ENCODE results near the gene B4GALT5. TPM values are rescaled to one million over a fixed set of nuclear protein-coding genes. Genes with fewer than 3 reads are reported as not detected.

B4GALT5 gene
- polyA plus RNA-seq, 1 of the 3 experiments (the other 2 are of a cell fraction): 35.1 TPM

DNA sequence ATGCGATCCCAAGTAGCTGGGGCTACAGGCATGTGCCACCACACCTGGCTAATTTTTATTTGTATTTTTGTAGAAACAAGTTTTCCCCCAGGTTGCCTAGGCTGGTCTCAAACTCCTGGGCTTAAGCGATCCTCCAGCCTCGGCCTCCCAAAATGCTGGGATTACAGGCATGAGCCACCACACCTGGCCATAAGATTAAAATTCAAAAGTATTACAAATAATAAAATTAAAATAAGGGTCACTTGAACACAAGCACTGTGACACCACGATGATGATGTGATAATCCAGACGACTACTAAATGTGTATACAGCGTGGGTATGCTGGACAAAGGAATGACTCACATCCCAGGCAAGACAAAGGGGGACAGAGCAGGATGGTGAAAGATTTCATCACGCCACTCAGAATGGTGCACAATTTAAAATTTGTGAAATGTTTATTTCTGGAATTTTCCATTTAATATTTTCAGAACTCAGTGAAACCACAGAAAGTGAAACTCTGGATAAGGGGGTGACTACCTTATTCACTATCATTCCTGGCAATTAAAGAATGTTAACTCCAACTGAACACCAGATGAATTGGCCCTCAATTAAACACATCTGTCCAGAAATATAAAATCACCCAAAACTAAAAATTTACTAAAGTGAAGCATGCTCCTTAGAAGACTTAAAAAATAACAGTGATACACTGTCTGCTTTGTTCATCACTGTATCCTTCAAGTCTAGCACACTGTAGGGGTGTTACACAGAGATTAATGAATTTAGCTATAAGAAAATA lies 13.1 kb downstream of the B4GALT5 start (continued):
- TF ChIP-seq, protein P1, sequence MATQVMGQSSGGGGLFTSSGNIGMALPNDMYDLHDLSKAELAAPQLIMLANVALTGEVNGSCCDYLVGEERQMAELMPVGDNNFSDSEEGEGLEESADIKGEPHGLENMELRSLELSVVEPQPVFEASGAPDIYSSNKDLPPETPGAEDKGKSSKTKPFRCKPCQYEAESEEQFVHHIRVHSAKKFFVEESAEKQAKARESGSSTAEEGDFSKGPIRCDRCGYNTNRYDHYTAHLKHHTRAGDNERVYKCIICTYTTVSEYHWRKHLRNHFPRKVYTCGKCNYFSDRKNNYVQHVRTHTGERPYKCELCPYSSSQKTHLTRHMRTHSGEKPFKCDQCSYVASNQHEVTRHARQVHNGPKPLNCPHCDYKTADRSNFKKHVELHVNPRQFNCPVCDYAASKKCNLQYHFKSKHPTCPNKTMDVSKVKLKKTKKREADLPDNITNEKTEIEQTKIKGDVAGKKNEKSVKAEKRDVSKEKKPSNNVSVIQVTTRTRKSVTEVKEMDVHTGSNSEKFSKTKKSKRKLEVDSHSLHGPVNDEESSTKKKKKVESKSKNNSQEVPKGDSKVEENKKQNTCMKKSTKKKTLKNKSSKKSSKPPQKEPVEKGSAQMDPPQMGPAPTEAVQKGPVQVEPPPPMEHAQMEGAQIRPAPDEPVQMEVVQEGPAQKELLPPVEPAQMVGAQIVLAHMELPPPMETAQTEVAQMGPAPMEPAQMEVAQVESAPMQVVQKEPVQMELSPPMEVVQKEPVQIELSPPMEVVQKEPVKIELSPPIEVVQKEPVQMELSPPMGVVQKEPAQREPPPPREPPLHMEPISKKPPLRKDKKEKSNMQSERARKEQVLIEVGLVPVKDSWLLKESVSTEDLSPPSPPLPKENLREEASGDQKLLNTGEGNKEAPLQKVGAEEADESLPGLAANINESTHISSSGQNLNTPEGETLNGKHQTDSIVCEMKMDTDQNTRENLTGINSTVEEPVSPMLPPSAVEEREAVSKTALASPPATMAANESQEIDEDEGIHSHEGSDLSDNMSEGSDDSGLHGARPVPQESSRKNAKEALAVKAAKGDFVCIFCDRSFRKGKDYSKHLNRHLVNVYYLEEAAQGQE (IDR thresholded peaks at IDR 0.05; ENCODE audit: low read depth, low read length): no peak
- 0 out of 2 replicates have a peak, but pooled peaks have one; percentile 20 for TF ChIP-seq TEAD4 (IDR thresholded peaks at IDR 0.05; ENCODE audit: borderline replicate concordance, insufficient read depth)
- TF ChIP-seq NRF1 (IDR thresholded peaks at IDR 0.05; ENCODE audit: low read depth, low read length): no peak
- TF ChIP-seq EP300 (IDR thresholded peaks at IDR 0.05; ENCODE audit: borderline replicate concordance in 1 of 2, low read depth in 1 of 2, low read length in 1 of 2): no peak; a peak in 1 of 4 replicates
- no peak for TF ChIP-seq GABPA (IDR thresholded peaks at IDR 0.05; ENCODE audit: low read depth)
- TF ChIP-seq, protein P2, sequence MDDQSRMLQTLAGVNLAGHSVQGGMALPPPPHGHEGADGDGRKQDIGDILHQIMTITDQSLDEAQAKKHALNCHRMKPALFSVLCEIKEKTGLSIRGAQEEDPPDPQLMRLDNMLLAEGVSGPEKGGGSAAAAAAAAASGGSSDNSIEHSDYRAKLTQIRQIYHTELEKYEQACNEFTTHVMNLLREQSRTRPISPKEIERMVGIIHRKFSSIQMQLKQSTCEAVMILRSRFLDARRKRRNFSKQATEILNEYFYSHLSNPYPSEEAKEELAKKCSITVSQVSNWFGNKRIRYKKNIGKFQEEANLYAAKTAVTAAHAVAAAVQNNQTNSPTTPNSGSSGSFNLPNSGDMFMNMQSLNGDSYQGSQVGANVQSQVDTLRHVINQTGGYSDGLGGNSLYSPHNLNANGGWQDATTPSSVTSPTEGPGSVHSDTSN (IDR thresholded peaks at IDR 0.05): peak; percentile 33; the same call in 1 of the 2 replicates
- no peak for TF ChIP-seq MXI1 (IDR thresholded peaks at IDR 0.05; ENCODE audit: low read depth, low read length)
- no peak for TF ChIP-seq SIN3A (IDR thresholded peaks at IDR 0.05; ENCODE audit: borderline replicate concordance, low read depth, low read length)
- no peak for TF ChIP-seq RAD21 (IDR thresholded peaks at IDR 0.05; ENCODE audit: low read length)
- TF ChIP-seq MEF2A (IDR thresholded peaks at IDR 0.05; ENCODE audit: borderline replicate concordance, low read depth): no peak
- TF ChIP-seq TCF12 (IDR thresholded peaks at IDR 0.05): peak; percentile 33; the same call in 1 of the 2 replicates
- no peak for TF ChIP-seq GATA2 (CRISPR knock-in tag; IDR thresholded peaks at IDR 0.05)
- TF ChIP-seq, protein P3, sequence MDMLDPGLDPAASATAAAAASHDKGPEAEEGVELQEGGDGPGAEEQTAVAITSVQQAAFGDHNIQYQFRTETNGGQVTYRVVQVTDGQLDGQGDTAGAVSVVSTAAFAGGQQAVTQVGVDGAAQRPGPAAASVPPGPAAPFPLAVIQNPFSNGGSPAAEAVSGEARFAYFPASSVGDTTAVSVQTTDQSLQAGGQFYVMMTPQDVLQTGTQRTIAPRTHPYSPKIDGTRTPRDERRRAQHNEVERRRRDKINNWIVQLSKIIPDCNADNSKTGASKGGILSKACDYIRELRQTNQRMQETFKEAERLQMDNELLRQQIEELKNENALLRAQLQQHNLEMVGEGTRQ (IDR thresholded peaks at IDR 0.05; ENCODE audit: borderline replicate concordance, low read depth, low read length): no peak
- peak; percentile 77; the same call in 1 of the 2 replicates for TF ChIP-seq FOSL2 (IDR thresholded peaks at IDR 0.05; ENCODE audit: borderline replicate concordance, low read depth)

Data from SK-N-SH (cell line).